HG03039 (cell line): ENCODE measurements around the gene PDIA3.
A peak's percentile ranks its signal among the peaks of the same experiment; 100 is the strongest.
"Not testable (repeated sequence)": the region's sequence is repeated elsewhere in the genome, so short reads cannot be mapped to it uniquely, and the experiment has no call there.

Experiments
- ATAC-seq: cut with Tn5 transposase; IDR thresholded peaks from one replicate; pipeline ENCODE4 v1.9.1; 2021; ENCODE audit warnings: mild to moderate bottlenecking, moderate library complexity; ENCODE audit not compliant: unreplicated experiment

Gene PDIA3

DNA sequence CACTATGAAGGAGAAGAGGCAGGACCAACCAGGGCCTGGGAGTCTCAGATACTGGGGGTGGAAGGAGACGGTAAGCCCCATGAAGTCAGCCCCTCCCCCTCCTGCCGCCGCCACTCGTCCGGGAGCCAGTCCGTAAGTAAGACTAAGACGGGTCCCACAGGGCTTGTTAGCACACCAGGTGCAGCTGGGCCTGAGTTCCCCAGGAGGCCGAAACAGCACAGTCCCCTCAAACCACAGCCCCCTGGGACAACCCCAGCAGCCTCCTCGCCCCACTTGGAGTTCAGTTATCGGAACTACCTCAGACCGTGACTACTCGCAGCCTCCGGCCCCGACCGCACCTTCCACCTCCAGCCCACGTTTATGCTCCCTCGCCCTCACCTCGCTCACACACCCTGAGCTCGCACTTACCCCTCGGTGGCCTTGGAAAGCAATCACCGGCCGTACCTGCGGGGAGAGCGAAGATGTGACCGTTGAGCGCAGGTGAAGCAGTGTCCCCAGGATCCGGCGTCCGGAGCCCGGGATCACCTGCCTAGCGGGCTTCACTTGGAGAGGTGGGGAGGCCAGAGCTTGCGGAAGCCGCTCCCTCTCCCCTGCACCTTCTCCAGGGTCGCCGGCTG lies 30.0 kb downstream of the PDIA3 start:
- peak; percentile 50 for ATAC-seq

DNA sequence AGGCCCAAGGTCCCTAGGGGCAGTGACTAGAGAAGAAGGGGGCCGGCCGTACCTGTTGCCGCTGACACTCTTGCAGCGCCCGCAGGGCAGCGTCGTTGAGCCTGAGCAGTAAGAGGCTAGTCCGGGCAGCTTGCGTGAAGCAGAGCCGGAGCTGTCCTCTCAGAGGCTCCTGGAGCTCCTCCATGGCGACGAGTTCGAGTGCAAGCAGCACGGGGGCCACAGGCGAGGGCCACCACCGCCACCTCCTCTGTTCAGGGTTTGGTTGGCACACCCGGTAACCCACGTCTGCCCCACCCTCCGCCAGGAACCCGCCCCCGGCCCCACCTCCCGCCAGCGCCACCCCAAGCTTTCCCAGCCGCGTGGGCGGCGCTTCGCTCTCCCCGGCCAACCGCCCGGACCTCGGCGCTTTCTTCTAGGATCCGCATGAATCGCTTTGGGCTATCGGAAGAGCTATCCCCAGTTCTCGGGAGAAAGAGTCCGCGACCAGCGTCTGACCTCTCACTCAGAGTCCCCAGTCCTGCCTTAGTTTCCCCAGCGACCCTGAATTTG lies 30.6 kb downstream of the PDIA3 start, which contains the start of gene ELL3:
Gene ELL3, minus strand, starts transcription at position 249 of the 549 bp plus-strand sequence. Its CDS starts 65 bp downstream, at position 184.
- peak; percentile 33 for ATAC-seq

DNA sequence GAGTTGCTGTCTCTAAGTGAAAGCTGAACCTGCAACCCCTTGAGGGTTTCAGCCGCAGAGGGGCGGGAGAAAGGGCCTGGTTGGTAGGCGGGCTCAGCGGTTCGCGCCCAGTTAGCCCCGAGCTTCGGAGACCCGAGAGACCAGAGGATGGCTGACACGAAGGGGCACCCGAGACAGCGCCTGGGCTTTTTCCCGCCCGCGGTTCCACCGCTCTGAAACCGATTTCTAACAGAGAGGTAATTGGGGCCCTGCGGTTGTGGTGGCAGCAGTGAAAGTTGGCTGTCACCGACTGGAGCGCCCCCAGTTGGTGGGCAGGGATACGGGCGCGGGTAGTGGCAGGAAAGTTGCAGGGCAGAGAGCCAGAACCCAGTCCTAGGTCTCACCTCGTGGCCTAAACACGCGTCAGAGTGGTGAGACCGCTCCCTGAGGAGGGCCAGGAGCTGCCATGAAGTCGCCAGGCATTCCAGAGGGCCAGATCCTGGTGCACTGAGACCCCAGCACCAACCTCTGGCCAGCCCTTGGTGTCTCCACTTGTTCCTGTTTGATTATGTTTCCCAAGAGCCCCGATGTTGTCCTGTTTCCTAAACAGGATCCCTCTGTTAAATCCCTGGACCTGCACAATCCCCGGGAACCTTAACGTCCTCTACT lies 31.2 kb downstream of the PDIA3 start:
- ATAC-seq, result peak; percentile 45

DNA sequence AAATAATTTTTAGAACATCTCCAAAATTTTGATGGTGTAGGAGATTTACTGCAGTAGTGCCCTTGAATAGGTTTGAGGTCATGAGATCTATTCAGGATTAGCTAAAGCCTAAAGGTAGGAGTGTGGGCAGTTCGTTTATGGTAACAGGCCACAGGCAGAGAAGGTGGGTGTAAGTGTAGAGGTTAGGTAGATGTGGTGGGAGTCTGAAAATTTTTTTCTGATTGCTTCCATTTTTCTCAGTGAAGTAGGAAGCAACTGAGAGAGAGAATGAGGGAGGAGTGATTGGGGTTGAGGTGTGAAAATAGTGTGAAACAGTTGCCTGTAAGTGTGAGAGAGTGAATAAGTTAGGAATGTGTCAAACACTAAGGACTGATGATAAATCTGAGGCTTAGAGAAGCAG lies 32.8 kb downstream of the PDIA3 start:
- ATAC-seq, result no peak

DNA sequence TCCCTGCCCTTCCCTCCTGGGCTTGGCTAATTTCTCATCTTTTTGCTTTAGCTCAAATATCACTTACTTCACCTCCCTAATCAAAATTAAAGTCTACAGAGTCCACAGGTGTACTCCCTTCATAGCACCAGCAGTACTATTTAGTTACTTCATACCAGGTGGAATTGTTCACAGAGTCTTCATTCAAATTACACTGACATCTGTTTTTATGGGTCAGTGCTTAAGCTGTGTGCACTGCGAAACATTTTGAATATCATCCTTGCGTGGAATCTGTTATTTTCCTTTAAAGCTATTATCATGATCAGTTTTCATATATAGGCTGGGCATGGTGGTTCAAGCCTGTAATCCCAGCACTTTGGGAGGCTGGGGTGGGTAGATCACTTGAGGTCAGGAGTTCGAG lies 43.2 kb downstream of the PDIA3 start:
- ATAC-seq, result no peak

DNA sequence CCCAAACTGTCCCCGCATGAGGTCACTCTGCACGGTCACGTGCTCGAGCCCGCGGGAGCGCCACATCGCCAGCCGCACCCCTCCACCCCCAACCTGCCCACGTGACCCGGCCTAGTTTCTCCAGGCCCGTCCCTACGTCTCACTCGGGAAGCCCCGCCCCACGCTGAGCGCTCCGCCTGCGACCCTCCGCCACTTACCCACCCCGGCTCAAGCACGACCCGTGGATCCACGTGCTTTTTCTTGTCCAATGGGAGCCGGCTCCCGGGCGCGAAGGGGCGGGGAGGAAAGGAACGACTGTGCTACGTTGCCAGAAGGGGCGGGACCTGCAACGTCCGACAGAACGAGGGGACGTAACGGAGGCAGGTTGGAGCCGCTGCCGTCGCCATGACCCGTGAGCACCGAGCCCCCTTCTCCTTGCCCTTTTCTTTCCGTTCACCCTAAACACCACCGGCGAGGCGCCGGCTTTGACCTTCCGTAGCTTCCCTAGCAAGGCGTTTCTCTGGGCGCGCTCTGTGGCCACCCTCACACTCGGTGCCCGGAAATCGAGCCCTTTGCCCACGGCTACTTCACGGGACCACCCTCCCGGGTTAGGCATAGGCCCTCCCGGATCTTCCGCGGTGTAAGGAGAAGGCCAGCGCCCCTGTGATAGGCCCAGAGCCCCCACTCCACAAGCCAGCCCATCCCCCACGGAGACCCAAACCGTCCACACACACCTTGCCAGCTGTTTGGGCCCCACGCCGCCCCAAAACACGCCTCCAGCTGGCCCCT lies 45.9 kb downstream of the PDIA3 start, which contains the start of gene SERF2:
Gene SERF2, plus strand, starts transcription at position 328 of the 768 bp plus-strand sequence. Its CDS starts 57 bp downstream, at position 385.
- peak; percentile 89 for ATAC-seq

DNA sequence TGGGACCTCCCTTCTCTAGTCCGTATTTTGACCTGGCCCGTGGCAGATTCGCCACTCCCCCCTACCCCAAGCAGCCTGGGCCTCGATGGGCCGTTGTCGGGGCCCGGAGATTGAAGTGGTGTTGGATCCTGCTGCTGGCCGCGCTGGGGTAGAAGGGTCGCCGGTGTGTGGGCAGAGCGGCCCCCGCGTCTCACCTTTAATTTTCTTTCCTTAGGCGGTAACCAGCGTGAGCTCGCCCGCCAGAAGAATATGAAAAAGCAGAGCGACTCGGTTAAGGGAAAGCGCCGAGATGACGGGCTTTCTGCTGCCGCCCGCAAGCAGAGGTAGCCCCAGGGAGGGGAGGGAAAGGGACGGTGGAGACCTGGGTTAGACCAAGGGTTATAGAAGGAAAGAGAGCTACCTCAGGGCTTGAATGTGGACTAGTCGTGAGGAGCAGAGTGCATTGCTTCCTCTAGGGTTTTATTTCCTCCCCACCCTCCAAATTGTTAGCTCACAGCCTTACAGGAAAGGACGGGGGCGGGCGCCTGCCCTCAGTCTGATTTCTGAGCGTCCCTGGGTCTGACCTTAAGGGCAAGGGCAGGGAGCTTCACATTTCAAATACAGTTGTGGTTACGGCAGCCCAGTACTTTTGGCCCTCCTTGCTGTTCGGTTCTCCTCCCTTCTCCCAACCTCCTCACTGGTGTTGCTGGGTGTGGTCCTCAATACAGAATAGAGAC lies 46.7 kb downstream of the PDIA3 start:
- ATAC-seq, result no peak

DNA sequence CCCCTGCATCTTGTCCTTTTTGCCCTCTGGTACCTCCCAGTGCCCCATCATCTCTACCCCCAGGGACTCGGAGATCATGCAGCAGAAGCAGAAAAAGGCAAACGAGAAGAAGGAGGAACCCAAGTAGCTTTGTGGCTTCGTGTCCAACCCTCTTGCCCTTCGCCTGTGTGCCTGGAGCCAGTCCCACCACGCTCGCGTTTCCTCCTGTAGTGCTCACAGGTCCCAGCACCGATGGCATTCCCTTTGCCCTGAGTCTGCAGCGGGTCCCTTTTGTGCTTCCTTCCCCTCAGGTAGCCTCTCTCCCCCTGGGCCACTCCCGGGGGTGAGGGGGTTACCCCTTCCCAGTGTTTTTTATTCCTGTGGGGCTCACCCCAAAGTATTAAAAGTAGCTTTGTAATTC lies 47.4 kb downstream of the PDIA3 start:
- no peak for ATAC-seq

DNA sequence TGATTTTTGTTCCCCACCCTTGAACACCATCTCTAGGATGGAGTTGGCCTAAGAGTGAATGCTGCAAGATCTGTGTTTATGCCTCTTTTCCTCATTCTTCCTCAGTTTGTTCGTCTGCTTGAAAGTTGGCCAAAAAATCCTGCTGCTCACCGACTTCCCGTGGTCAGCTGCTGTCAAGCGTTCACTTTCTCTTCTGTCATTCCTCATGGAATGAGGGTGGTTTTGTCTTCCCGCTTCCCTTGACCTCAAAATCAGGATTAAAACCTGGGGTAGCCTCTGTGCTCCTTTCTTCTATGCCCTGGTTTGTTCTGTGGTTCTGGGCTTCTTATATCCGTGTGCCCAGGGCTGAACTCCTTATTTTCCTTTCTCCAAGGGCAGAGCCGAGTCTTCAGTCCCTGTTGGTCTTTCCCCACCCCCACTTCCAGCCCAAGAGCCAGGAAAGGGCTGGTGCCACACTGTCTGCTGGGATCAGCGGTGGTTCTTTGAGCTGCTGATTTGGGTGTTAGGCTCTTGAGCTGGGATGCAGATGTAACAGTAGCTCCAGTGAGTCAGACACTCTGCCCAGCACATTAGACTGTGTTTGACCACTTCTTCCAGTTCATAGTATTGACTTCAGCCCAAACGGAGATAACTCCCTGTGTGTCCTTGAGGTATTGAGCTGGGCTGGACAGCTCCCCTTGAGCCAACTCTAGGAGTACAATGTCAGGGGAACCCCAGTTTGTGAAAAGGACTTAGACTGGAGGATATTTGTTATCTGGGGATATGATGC lies 48.2 kb downstream of the PDIA3 start:
- ATAC-seq, result no peak

DNA sequence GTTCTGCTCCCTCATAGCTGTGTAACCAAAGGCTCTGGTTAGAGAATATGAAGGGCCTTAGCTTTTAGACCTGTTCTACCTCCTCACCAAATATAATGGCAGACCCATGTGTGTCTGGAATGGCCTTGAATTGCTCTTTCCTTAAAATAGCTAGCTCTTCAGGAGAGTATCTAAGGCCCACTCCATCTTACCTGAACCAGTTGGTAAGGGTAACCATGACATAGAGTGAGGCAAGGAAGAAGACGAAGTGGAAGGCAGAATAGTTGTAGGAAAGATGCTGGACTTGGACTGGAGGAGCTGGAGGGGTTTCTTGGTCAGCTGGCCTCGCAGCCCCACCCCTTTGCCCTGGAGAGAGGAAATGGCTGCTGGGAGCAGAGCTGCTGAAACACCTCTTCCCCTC lies 49.0 kb downstream of the PDIA3 start:
- no peak for ATAC-seq

DNA sequence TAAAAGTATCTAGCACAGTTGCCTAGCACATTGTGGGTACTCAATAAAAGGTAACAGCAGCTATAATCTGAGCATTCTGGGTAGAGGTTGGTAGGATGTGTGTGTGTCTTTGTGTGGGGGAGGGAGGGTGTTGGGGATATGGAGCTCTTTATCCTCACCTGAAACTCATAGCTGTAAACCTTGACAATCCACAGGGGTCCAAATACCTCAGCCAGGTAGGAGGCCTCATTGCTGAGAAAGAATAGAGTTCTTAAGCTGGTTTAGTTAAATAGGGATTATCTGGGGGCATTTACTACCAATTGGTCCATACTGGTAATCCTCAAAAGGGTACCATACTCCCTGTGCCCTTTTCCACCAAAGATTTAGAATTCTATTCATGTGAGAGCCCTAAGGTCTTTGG lies 49.8 kb downstream of the PDIA3 start:
- no peak for ATAC-seq

DNA sequence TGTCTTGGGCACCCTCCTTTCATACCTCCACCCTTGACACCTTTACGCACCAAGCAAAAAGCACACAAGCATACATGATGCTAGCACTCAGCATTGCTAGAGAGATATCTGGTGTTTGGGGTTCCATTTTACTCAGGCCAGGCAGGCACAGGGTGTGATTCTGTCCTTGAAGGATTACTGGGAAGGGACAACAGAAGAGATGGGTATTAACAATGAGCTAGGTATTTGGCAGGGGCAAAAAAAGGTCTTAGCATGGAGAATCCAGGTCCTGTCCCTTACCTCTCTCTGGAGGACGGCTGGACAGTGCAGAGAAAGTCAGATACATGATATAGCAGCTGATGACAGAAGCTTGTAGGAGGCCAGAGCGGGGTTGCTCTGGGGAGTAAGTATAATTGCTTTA lies 50.3 kb downstream of the PDIA3 start:
- ATAC-seq, result no peak

DNA sequence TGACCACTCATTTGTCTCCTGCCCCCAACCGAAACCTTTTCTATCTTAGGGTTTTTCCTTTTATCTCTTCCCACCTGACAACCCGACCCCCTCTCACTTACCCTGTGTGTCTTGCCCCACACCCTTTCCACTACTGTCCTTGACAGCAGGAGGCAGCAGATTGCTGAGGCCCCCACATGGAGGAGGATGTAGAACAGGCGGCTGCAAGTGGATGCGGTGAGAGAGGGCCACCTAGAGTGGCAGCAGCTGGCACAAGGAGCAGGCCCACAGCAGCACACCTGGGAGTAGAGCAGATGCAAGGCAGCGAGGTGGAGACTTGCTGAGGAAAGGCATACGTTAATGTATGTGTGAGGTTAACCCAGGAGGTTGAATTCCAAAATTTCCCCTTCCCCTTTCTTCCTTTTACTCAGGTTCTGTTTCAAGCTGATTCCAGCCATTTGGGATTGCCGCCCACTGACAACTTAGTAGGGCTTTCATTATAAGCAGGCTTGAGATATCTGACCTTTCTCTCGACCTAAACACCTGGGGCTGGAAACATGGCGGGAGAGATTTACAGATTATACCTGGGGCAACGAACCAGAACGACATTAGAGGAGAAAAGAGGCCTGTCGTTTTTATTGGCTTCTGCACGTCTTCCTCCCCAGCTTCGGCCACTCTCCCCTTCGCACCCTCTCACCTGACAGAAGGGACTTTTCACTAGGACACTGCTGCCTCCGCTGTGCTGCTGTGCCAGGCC lies 53.1 kb downstream of the PDIA3 start:
- no peak for ATAC-seq

DNA sequence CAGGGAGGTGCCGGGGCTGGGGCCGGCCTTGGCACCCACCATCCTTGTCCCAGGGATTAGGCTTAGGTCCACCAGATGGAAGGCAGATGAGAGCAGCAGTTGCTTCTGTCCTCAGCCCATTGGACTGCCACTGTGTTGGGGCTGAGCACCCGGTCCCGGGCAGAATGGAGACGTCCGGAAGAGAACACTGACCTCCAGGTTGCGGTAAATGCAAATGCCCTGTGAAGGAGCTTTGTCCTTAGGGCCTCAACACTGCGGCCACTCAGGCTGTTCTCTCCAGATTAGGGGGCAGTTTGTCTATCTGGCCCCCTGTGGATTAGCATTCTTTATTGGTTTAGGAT lies 53.7 kb downstream of the PDIA3 start, which contains the start of gene SERINC4:
Gene SERINC4, minus strand, starts transcription at position 276 of the 341 bp plus-strand sequence. Its CDS starts 234 bp downstream, at position 42.
- no peak for ATAC-seq

DNA sequence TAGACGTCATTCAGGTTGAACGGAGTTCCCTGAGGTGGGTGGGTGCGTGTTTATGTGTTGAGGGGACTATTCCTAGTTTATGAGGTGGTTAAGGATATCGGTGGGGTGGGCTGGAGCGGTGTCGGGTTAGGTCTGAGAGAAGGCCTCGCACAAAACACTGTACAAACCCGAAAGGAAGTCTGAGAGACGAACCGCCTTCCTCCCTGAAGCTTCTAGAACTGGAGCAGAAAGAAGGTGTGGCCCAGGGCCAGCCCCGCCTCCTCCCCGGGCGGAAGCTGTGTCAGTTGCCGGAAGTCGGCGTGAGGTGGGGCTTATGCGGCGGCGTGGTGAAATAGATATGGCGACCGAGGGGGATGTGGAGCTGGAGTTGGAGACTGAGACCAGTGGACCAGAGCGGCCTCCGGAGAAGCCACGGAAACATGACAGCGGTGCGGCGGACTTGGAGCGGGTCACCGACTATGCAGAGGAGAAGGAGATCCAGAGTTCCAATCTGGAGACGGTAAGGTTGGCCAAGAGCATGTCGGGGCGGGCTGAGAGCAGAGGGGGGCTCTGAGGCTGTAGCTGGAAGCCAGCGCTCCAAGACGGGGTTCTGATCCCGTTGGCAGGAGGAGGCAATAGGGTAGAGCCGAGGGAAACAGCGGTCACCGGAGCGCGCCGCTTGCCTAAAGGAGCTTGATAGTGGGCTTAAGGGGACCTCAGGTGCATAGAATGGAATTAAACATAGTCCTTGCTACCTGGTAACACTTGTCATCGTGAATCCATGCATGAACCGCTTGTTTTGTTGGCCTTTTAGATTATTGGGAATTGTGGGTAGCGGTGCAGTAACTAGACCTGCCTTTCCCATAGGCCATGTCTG lies 54.3 kb downstream of the PDIA3 start, which contains the start of gene HYPK:
Gene HYPK, plus strand, starts transcription at position 314 of the 856 bp plus-strand sequence. Its CDS starts 24 bp downstream, at position 338.
- ATAC-seq, result peak; percentile 81

DNA sequence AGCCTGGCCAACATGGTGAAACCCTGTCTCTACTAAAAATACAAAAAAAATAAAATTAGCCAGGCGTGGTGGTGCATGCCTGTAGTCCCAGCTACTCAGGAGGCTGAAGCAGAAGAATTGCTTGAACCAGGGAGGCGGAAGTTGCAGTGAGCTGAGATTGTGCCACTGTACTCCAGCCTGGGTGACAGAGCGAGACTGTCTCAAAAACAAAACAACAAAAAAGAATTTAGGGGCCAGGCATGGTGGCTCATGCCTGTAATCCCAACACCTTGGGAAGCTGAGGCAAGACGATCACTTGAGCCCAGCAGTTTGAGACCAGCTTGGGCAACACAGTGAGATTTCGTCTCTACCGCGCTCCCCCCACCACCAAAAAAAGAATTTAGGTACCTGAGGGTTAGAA lies 56.4 kb downstream of the PDIA3 start:
- not testable (repeated sequence) for ATAC-seq

DNA sequence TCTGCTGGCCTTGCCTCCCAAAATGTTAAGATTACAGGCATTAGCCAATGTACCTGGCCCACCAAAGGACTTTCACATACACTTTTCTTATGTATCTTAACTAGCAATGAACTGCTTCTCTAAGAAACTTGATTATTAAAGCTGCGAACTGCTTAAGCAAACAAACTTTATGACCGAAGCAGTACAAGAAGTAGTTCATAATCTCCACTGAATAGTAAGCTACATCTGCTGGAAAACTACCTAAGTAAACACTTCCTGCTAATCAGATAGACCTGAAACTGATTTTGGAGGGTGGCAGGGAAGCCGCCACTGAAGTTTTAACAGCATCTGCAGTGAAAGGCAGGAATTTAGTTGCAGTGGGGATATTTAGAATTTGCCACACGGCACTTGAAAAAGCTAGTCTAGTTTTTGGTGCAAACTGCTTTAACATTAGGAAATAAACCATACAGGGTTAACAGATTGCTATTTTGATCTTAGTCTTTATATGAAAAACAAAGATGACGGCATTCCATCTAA lies 62.3 kb downstream of the PDIA3 start:
- ATAC-seq, result no peak
